GM12892 (cell line): ENCODE measurements around the gene CIB4.

ENCODE experiments used
- DNase-seq: peaks from one replicate; pipeline ENCODE4 v3.0.0; 2011; ENCODE audit not compliant: insufficient read length
- FAIRE-seq: peaks from 2 replicates; lab custom pipeline; 2011; peaks lifted over from hg19 to GRCh38; lab: Jason Lieb, UNC
- POLR2A ChIP-seq: IDR thresholded peaks from 2 replicates; pipeline ENCODE4 v1.6.1; 2011; ENCODE audit warnings: low read depth, low read length, control low read depth
- POLR2AphosphoS5 ChIP-seq: IDR thresholded peaks from 2 replicates; pipeline ENCODE4 v1.6.1; 2011; ENCODE audit warnings: low read depth, low read length, control low read depth
- TAF1 ChIP-seq: IDR thresholded peaks from 2 replicates; pipeline ENCODE4 v1.6.1; 2011; ENCODE audit warnings: low read depth, mild to moderate bottlenecking, control low read depth, low read length, borderline replicate concordance

The CIB4 gene

DNA sequence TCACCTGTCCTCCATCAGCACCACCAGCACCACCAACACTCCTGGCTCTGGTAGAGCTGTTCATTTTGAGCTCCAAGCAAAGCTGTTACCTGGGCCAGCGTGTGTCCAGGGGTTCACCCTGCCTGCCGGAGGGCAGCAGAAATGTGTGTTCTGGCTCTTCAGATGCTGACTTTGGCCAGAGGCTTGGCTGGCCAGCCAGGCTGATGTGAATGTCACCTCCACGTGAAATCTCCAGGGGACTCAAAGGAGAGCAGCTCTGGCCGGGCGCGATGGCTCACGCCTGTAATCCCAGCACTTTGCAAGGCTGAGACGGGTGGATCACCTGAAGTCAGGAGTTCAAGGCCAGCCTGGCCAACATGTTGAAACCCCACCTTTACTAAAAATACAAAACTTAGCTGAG is 33.5 kb downstream of the CIB4 start:
- TF ChIP-seq POLR2AphosphoS5 = no peak
- no peak for TF ChIP-seq POLR2A
- TF ChIP-seq TAF1 = no peak
- DNase-seq (no peak), FAIRE-seq (no peak)

DNA sequence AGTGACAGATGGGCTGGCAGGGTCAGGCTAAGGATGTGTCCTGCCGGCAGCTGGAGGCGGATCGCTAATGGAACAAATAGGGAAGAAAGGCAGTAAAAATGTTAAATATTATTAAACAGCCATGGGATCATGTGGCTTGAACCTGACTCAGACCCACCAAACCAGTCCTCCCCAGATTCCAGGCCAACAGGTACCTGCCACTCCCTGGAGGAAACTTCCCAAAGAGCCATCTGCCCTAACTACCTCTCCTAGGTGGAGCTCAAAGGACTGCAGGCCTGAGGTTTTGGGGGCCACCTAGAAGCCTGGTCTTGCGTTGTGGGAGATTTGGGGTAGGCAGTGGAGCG is 34.3 kb downstream of the CIB4 start:
- DNase-seq (no peak), FAIRE-seq (no peak)
- TF ChIP-seq POLR2AphosphoS5 (no peak), POLR2A (no peak)

DNA sequence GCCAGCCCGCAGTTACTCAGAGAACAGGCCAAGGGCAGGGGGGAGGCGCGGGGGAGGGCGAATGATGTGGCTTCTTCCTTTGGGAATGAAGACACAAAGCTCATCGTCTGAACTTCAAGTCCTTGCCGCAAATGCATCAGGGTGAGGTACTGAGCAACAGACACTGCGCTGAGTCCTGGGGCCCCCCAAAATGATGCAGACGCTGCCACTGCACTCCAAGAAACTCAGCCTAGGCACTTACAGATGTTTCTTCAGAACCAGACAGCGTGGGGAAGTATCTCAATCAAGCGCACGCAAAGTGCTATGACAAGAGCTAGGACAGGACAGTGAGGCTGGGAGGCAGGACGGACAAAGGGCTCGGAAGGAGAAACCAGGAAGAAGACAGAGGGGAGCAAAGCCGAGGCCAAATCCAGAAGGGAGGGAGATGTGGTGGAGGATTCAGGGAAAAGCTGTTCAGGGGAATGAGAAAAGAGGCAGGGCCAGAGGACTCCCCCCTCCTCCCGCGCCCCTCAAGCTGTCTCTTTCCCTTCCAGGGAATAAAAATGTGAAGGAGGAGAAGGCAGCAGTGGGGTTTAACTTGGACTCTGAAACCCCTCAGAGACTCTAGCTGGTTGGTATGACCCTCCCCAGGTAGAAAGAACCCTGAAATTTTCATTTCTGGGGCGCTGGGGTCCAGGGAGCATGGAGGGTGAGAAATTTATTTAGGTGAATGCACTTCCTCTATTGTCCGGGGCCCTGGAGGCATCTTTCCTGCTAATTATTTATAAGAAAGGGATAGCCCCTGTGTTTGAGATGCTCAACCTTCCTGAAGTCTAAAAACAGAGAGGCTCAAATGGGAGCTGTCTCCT is 34.9 kb downstream of the CIB4 start:
- FAIRE-seq (no peak), DNase-seq (no peak)
- TF ChIP-seq POLR2AphosphoS5 (no peak), TAF1 (no peak), POLR2A (no peak)

DNA sequence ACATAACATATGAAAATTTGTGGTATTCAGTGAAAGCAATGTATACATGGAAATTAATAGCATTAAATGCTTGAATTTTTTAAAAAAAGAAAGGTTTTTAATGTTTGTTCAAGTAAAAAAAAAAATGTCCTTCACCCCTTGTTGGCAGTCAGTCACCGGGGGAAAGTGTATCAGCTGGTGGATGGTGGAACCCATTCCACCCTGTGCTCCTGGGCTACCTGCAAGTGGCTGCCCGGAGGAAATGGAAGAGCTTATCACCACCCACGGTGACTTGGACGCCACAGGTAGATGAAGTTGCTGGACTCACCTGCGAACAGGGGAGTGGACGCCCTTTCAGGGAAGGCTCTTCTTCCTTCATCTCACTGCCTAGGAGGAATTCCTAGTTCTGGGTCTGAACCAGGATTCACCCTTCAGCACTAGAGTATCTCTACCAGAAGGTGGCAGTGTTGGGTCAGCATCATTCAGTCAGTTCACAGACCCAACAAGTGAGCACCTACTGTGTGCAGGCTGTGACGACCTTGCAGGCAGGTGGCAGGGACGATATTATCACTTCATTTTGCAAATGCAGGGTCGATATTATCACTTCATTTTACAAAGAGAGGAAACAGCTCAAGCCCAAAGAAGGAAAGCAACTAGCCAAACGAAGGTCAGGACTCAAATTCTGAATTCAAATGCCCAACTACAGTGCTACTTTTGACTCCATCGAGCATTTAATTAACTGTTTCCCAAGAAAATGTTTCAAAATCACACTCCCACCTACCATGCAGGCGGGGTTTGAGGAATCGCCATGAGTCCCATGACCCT is 35.8 kb downstream of the CIB4 start:
- no peak for TF ChIP-seq POLR2AphosphoS5
- no peak for TF ChIP-seq TAF1
- no peak for TF ChIP-seq POLR2A
- FAIRE-seq (peak; percentile 9), DNase-seq (no peak)

DNA sequence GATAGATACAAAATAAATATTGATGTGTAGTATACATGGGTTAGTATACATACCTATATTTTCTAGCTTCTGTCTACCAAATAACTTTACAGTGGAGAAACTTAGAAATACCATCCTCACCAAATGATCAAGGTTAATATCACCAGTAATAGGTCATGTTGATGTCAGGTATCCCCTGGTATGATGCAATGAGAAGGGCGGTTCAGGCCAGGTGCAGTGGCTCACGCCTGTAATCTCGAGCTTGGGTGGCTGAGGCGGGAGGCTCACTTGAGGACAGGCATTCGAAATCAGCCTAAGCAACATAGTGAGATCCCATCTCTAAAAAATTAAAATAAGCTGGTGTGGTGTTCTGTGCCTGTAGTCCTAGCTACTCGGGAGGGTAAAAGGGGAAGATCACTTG is 38.6 kb downstream of the CIB4 start:
- DNase-seq = no peak
- no peak for FAIRE-seq

DNA sequence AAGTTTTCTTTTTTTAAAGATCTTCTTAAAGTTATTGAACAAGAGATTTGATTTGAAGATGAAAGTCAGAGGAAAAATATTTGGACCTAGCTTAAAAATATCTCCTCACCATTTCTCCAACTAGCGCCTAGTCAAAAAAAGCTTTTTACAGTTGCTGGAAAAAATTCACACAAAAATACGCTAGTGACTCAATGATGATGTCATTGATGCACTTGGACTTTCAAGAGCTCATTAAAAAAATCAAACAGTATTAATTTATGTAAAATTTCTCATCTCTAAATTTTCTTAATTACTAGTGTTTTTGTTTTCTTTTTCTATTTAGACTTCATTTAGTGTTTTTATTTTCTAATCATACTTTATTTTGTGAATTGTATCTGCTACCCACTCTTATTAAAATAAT is 41.8 kb downstream of the CIB4 start:
- no peak for TF ChIP-seq TAF1
- TF ChIP-seq POLR2A = no peak
- TF ChIP-seq POLR2AphosphoS5 = no peak
- no peak for FAIRE-seq

More for the DNA sequence above, 38.6 kb downstream of the CIB4 start:
- TF ChIP-seq TAF1 (no peak), POLR2AphosphoS5 (no peak), POLR2A (no peak)

DNA sequence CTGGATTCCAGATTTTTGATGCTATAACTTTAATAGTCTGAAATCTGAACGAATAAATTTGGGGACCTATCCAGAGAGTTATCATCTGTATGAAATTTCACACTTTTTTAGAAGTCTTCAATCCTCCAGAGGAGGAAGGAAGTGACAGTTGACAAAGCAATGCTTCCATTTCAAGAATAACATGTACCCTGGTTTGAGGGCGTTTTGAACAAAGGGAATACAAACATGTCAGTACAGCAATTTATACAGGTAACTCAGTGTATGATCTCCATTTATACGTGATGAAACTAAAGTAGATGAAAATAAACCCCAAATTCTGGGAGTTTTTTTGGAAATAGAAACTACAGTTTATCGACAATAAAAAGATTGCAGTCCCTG is 42.2 kb downstream of the CIB4 start:
- no peak for TF ChIP-seq POLR2AphosphoS5
- DNase-seq (no peak), FAIRE-seq (no peak)

More for the DNA sequence above, 41.8 kb downstream of the CIB4 start:
- DNase-seq = no peak

DNA sequence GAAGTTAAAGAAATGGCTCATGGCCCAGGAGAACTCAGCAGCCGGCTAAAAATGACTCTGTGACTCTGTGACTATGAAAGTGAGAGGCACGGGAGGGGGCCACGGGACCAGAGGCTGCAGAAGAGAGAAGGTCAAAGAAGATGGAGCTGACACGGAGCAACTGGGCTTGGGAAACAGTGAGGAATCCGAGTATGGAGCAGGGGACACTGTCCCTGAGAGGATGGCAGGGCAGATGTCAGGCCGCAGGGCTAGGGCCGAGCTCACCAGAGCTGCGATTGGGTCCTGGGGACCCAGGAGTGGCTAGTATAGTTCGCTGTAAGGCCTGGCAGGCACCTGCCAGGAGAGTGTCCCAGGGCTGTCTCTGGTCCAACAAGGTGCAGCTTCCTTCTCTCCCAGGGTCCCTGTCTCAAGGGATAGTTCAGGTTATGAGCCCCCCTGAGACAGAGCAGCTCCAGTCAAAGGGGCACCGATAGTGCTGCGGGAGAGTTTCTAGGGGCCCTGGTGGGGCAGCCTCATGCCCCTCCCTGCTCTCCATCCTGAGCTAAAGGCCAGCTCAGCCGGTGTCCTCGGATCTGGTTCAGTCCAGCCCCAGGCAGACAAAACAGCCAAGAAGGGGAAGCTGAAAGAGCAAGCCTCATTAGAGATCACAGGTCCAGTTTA is 42.7 kb downstream of the CIB4 start:
- DNase-seq (no peak), FAIRE-seq (no peak)
- TF ChIP-seq POLR2A (no peak), POLR2AphosphoS5 (no peak), TAF1 (no peak)

DNA sequence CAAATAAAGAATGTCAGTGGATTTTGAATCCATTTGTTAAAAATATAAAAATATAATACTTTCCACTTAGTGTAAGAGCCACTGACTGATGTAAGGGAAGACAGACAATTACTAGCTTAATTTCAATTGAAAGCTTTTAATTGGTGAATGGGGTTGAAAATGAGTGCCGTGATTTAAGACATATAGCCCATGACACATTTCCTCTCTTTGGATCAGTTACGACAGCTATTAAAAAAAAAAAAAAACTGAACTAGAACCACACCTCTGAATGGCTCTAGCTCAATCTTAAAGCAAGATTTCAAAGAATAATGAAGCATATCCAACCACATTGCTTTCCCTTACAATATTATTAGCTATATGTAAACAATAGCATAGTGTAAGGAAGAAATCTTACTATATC is 44.0 kb downstream of the CIB4 start:
- DNase-seq (no peak), FAIRE-seq (no peak)

DNA sequence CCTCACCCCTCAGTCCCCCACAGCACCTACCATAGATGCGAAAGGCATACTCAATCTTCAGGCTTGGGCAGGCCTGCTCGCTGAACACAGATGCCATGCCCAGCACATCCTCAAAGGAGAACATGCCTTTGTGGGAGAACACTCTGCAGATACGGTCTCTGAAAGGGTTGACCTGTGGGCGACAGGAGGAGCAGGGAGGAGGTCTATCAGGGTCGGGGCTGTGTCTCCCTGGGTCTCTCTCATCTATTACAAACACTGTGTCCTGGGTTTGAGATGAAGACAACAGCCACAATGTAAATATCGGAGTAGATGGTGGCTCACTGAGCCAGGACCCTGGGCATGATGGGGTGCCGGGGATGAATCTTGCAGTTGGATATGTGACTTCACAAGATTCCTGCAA is 46.0 kb downstream of the CIB4 start:
- no peak for DNase-seq
- FAIRE-seq = no peak

More for the DNA sequence above, 44.0 kb downstream of the CIB4 start:
- no peak for TF ChIP-seq TAF1
- TF ChIP-seq POLR2A = no peak
- TF ChIP-seq POLR2AphosphoS5 = no peak

More for the DNA sequence above, 46.0 kb downstream of the CIB4 start:
- TF ChIP-seq TAF1 (no peak), POLR2A (no peak), POLR2AphosphoS5 (no peak)
